Aorta (tissue), 5 donors: Measurements from ENCODE around the gene RNF32. TPM values are rescaled to one million over a fixed set of nuclear protein-coding genes. Genes with fewer than 3 reads are reported as not detected.
"Not testable (repeated sequence)": the region's sequence is repeated elsewhere in the genome, so short reads cannot be mapped to it uniquely, and the experiment has no call there.

Experiments
- ATAC-seq: fragments of 200-7000 bp; cut with Tn5 transposase; one replicate; pipeline ENCODE4 v1.9.1; 2022; ENCODE audit warnings: moderate library complexity; ENCODE audit not compliant: low FRiP score
- DNase-seq, 2 donors: peaks; one replicate each; pipeline ENCODE4 v3.0.0-alpha.2; 2020
- H3K27ac ChIP-seq, 2 donors: one replicate each; pipeline ENCODE4 v1.5.1; 2013; ENCODE audit warnings: low read length in 2 of 2, mild to moderate bottlenecking in 2 of 2, moderate library complexity in 2 of 2, control low read depth in 1 of 2, inconsistent platforms in 1 of 2, low read depth in 1 of 2
- H3K27me3 ChIP-seq, 2 donors: one replicate each; pipeline ENCODE4 v1.6.1; 2013; ENCODE audit warnings: control low read depth in 1 of 2, low read length in 1 of 2, mild to moderate bottlenecking in 1 of 2, moderate library complexity in 1 of 2; ENCODE audit not compliant: insufficient read depth in 2 of 2, control insufficient read depth in 1 of 2
- H3K36me3 ChIP-seq, 2 donors: one replicate each; pipeline ENCODE4 v1.6.1; 2013; ENCODE audit warnings: control low read depth in 1 of 2, low read length in 1 of 2, mild to moderate bottlenecking in 1 of 2; ENCODE audit not compliant: insufficient read depth in 2 of 2, control insufficient read depth in 1 of 2
- H3K4me1 ChIP-seq, 2 donors: one replicate each; pipeline ENCODE4 v1.6.1; 2013; ENCODE audit warnings: low read length in 2 of 2, control low read depth in 1 of 2, mild to moderate bottlenecking in 1 of 2, moderate library complexity in 1 of 2; ENCODE audit not compliant: insufficient read depth in 2 of 2, control insufficient read depth in 1 of 2
- H3K4me3 ChIP-seq, 2 donors: one replicate each; pipeline ENCODE4 v1.5.1; 2013; ENCODE audit warnings: low read length in 2 of 2, control low read depth in 1 of 2, mild to moderate bottlenecking in 1 of 2
- H3K9me3 ChIP-seq: one replicate; pipeline ENCODE4 v1.6.1; 2013; ENCODE audit warnings: mild to moderate bottlenecking, low read length; ENCODE audit not compliant: control insufficient read depth
- WGBS, 2 donors: extraction: QIAGEN DNeasy Blood & Tissue Kit; methylation state at CpG; one replicate each; pipeline ENCODE4 v1.1.7; 2013; 5-methylcytosine and 5-hydroxymethylcytosine counted together
- intact Hi-C, 2 donors: fragments of 100-400 bp; cut with DNase I; formaldehyde crosslinking; loops; one replicate each; pipeline versions ENCODE4 v1.14.2 to v1.15.0; 2022
- polyA plus RNA-seq, 2 donors: library from polyadenylated mRNA; stranded (reverse); fragments of 200-250 nt; gene quantifications; one replicate each; pipeline ENCODE4 v1.2.3, GENCODE V29; 2013
- total RNA-seq, 2 donors: library from RNA; stranded (reverse); fragmentation: NEBNext Ultra II Directional; extraction: Animal tissue kit (Norgen Biotek cat#: 25700); gene quantifications; one replicate each; pipeline ENCODE4 v1.2.1, GENCODE V29; 2021
- donor health status: healthy with polysubstance abuse.
- donor health status: Bipolar disorder and iron deficiency.
- donor health status: DM: no; HTN: no; CAD: no.
- donor health status: DM: no; HTN: no; CAD: no.
- donor health status: DM: yes; HTN: yes; CAD: no.

Gene RNF32
- total and polyA plus RNA-seq, 4 donors: 0.20 to 0.72 TPM; not detected in 2

GRCh38 chr7:156619488-156620290, 20.9 kb upstream of the RNF32 start:
- H3K27me3 ChIP-seq, ATAC-seq, H3K9me3 ChIP-seq, H3K4me3 ChIP-seq, H3K36me3 ChIP-seq, intact Hi-C loops, H3K4me1 ChIP-seq, DNase-seq, H3K27ac ChIP-seq: not testable (repeated sequence)
- 76 to 85% methylated on average over 13 of the region's 13 CpGs for WGBS, 2 donors

GRCh38 chr7:156620291-156620675, 20.3 kb upstream of the RNF32 start:
- Histone ChIP-seq H3K9me3 (peaks cover 1% of the 10 kb centered on the region), H3K27ac (no peak overlapping the region), H3K36me3 (no peaks in the 10 kb centered on the region), H3K27me3 (no peaks in the 10 kb centered on the region), H3K4me3 (no peak overlapping the region), H3K4me1 (no peaks in the 10 kb centered on the region)
- intact Hi-C loops: no loop called here
- WGBS, 2 donors: 67 to 70% methylated on average over 3 of the region's 3 CpGs
- no peak for DNase-seq
- no peak for ATAC-seq

GRCh38 chr7:156621652-156622051, 18.9 kb upstream of the RNF32 start:
- no peak for DNase-seq
- ATAC-seq: no peak
- Histone ChIP-seq H3K36me3 (no peaks in the 10 kb centered on the region), H3K4me1 (no peaks in the 10 kb centered on the region), H3K4me3 (no peak overlapping the region), H3K9me3 (peaks cover 1% of the 10 kb centered on the region), H3K27ac (no peak overlapping the region), H3K27me3 (no peaks in the 10 kb centered on the region)
- intact Hi-C loops: no loop called here

GRCh38 chr7:156625580-156625979, 15.0 kb upstream of the RNF32 start:
- ATAC-seq: no peak
- intact Hi-C loops: no loop called here
- WGBS, 2 donors: 62 to 73% methylated on average over 2 of the region's 2 CpGs
- Histone ChIP-seq H3K4me1 (no peaks in the 10 kb centered on the region), H3K27me3 (no peaks in the 10 kb centered on the region), H3K9me3 (peaks cover 2% of the 10 kb centered on the region), H3K4me3 (no peak overlapping the region), H3K36me3 (no peaks in the 10 kb centered on the region), H3K27ac (no peak overlapping the region)
- DNase-seq: no peak

- WGBS, 2 donors: 84 to 93% methylated on average over 7 of the region's 7 CpGs
- H3K4me3 ChIP-seq: no peak overlapping the region
- ATAC-seq (no peak), DNase-seq (no peak)
- H3K36me3 ChIP-seq: no peaks in the 10 kb centered on the region
- H3K27ac ChIP-seq: no peak overlapping the region
- H3K27me3 ChIP-seq: no peaks in the 10 kb centered on the region
- no peaks in the 10 kb centered on the region for H3K4me1 ChIP-seq
- H3K9me3 ChIP-seq: peaks cover 2% of the 10 kb centered on the region
- intact Hi-C loops: no loop called here
Observed at GRCh38 chr7:156626220-156626895, 14.2 kb upstream of the RNF32 start.

- ATAC-seq: no peak
Observed at GRCh38 chr7:156628562-156628961, 12.0 kb upstream of the RNF32 start.

GRCh38 chr7:156629873-156630272, 10.7 kb upstream of the RNF32 start:
- Histone ChIP-seq H3K4me1 (no peaks in the 10 kb centered on the region), H3K27me3 (no peaks in the 10 kb centered on the region), H3K36me3 (no peaks in the 10 kb centered on the region), H3K9me3 (peaks cover 2% of the 10 kb centered on the region), H3K4me3 (no peak overlapping the region), H3K27ac (no peak overlapping the region)
- intact Hi-C loops: no loop called here
- WGBS, 2 donors: 94 to 100% methylated on average over 2 of the region's 2 CpGs
- no peak for ATAC-seq
- DNase-seq: no peak

More at GRCh38 chr7:156628562-156628961, 12.0 kb upstream of the RNF32 start:
- Histone ChIP-seq H3K4me1 (no peaks in the 10 kb centered on the region), H3K36me3 (no peaks in the 10 kb centered on the region), H3K27me3 (no peaks in the 10 kb centered on the region), H3K9me3 (peaks cover 2% of the 10 kb centered on the region), H3K4me3 (no peak overlapping the region), H3K27ac (no peak overlapping the region)
- intact Hi-C loops: no loop called here
- no peak for DNase-seq

GRCh38 chr7:156634117-156634516, 6.5 kb upstream of the RNF32 start:
- 83% methylated on average over 3 of the region's 3 CpGs for WGBS, 2 donors
- intact Hi-C loops: no loop called here
- ATAC-seq (no peak), DNase-seq (no peak)
- Histone ChIP-seq H3K27me3 (no peaks in the 10 kb centered on the region), H3K36me3 (no peaks in the 10 kb centered on the region), H3K9me3 (no peaks in the 10 kb centered on the region), H3K4me1 (no peaks in the 10 kb centered on the region), H3K27ac (no peak overlapping the region), H3K4me3 (no peak overlapping the region)
